ENCODE data around the gene CCDC33.

CCDC33 gene

GRCh38 chr15:74259292-74259648 is 23.1 kb downstream of the CCDC33 start:
- DNase-seq, result no peak
- no peak for ATAC-seq

- no peak for ATAC-seq
- no peak for DNase-seq
Observed at GRCh38 chr15:74259821-74260607, 23.9 kb downstream of the CCDC33 start.

GRCh38 chr15:74261041-74261440 is 24.9 kb downstream of the CCDC33 start:
- DNase-seq (no peak), ATAC-seq (no peak)

- DNase-seq, result no peak
- no peak for ATAC-seq
Observed at GRCh38 chr15:74261685-74262084, 25.6 kb downstream of the CCDC33 start.

- no peak for DNase-seq
- ATAC-seq, result no peak
Observed at GRCh38 chr15:74262151-74262550, 26.0 kb downstream of the CCDC33 start.

GRCh38 chr15:74262625-74263024 is 26.5 kb downstream of the CCDC33 start:
- ATAC-seq (no peak), DNase-seq (no peak)

GRCh38 chr15:74263466-74263865 is 27.3 kb downstream of the CCDC33 start:
- ATAC-seq (no peak), DNase-seq (no peak)

- DNase-seq, result no peak
Observed at GRCh38 chr15:74264081-74264501, 28.0 kb downstream of the CCDC33 start.

GRCh38 chr15:74265046-74265639 is 29.0 kb downstream of the CCDC33 start:
- ATAC-seq (no peak), DNase-seq (peak; percentile 20)

More at GRCh38 chr15:74264081-74264501, 28.0 kb downstream of the CCDC33 start:
- no peak for ATAC-seq

GRCh38 chr15:74268020-74268419 is 31.9 kb downstream of the CCDC33 start:
- DNase-seq (no peak), ATAC-seq (no peak)

- no peak for ATAC-seq
- DNase-seq, result no peak
Observed at GRCh38 chr15:74269362-74270035, 33.4 kb downstream of the CCDC33 start.

GRCh38 chr15:74270155-74270554 is 34.0 kb downstream of the CCDC33 start:
- no peak for DNase-seq
- no peak for ATAC-seq

- ATAC-seq, result no peak
- DNase-seq, result no peak
Observed at GRCh38 chr15:74270854-74271520, 34.9 kb downstream of the CCDC33 start.

- ATAC-seq, result no peak
- DNase-seq, result no peak
Observed at GRCh38 chr15:74272812-74273211, 36.7 kb downstream of the CCDC33 start.

- no peak for DNase-seq
Observed at GRCh38 chr15:74274470-74275038, 38.4 kb downstream of the CCDC33 start.

GRCh38 chr15:74275957-74276356 is 39.8 kb downstream of the CCDC33 start:
- no peak for DNase-seq

More at GRCh38 chr15:74274470-74275038, 38.4 kb downstream of the CCDC33 start:
- ATAC-seq, result no peak

GRCh38 chr15:74276560-74276959 is 40.4 kb downstream of the CCDC33 start:
- no peak for DNase-seq
- ATAC-seq, result no peak

More at GRCh38 chr15:74275957-74276356, 39.8 kb downstream of the CCDC33 start:
- ATAC-seq, result no peak

- no peak for ATAC-seq
- no peak for DNase-seq
Observed at GRCh38 chr15:74277242-74277810, 41.2 kb downstream of the CCDC33 start.

GRCh38 chr15:74278207-74278606 is 42.1 kb downstream of the CCDC33 start:
- ATAC-seq (no peak), DNase-seq (no peak)

GRCh38 chr15:74281147-74282133 is 45.3 kb downstream of the CCDC33 start:
- DNase-seq (no peak), ATAC-seq (no peak)

GRCh38 chr15:74283368-74283767 is 47.2 kb downstream of the CCDC33 start:
- no peak for DNase-seq
- ATAC-seq, result no peak
